Activated CD8-positive, alpha-beta memory T cell treated with anti-CD3 and anti-CD28 coated beads, Interleukin-2, amount 50 U/mL, for 1 hour (primary cell): ENCODE measurements around the gene MNX1.

Source experiments
- DNase-seq: peaks from one replicate; pipeline ENCODE4 v3.0.0-alpha.2; 2020; ENCODE audit errors: extremely low read depth

MNX1 gene

DNA sequence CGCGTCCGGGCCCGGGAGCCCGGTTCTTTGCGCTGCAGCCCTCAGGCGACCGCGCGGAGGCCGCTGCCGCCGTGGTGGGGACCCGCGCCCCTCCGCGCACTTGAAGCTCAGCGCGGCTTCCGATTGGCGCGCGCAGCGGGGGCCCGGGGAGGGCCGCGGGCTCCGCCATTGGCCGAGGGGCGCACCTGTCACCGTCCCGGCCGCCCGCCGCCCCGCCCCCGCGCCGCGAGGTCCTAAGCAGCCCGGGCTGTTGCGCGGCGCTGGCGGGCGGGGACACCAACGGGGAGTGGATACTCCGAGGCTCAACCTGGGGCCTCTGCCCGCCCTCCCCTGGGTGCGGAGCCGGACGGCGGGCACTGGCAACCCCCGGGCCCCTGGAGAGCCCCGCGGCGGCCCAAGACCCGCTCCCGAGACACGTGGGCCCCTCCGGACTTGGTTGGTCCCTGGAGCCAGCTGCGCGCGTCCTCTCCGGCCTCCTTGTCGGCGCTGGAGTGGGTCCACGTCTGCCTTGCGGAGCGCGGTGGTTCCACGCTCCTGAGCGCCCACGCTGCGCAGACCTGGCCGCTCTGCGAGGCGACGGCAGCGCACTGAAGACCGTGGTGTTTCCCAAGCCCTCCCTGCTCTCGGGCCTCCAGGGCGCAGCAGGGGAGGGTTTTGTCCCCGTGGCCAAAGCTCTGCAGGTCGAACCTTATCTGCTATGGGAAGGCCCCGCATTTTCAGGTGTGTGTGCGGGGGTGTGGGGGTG lies at the start of gene MNX1:
Gene MNX1 (minus strand): TSS at position 76 of the 745 bp plus-strand sequence. CDS start 313 bp downstream, outside the sequence.
- no peak for DNase-seq

DNA sequence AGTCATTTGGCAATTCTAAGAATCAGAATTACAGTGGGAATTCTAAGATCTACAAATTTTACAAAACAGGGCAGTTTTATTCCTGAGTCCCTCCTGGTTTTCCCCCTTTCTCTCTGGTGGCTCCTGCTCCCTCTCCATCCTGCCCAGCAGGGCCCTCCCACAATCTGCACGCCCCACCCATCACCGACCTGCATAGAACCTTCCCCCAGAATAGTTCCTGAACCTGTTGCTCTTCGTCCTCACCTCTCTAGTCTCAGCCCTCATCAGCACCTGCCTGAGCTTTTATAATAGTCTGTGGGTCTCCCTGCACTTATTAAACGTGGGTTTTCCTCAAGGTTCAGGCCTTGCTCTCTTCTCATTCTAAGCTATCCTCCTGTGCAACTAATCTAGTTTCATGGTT lies 49.1 kb upstream of the MNX1 start:
- DNase-seq: no peak

DNA sequence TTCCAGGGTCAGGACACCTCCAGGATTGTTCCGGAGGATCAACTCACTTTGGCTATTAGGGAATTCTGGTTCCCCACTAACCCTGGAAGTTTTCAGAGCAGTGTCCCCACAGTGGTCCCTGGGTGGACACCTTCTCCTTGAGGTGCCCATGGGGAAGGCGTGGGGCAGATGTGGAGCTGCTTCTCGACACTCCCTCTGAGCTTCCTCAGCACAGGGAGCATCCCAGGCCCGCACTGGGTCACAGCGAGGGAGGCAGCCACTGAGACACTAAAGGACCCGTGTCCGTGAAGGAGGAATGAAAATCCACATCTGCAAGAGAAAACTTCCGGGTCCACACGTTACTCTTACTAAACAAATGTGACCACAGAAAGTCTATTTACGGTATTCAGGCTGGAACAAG lies 48.2 kb upstream of the MNX1 start:
- DNase-seq: no peak

DNA sequence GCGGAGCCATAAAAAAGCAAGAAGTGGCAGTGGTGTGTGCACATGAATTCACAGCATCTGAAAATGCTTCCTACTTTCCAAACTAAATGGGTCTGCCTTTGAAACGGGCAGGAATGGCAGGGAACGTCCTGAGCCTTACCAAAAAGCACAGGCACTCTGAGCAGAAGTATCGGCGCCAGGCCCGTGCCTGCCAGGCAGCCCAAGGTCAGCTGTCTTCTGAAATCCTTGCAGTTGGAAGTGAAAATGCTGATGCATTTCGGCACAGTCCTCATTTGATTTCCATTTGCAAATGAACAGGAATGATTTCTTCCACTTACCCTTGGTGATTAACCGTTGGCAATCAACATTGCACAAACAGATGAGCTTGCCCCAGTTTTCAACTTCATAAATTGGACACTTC lies 47.6 kb upstream of the MNX1 start:
- no peak for DNase-seq

DNA sequence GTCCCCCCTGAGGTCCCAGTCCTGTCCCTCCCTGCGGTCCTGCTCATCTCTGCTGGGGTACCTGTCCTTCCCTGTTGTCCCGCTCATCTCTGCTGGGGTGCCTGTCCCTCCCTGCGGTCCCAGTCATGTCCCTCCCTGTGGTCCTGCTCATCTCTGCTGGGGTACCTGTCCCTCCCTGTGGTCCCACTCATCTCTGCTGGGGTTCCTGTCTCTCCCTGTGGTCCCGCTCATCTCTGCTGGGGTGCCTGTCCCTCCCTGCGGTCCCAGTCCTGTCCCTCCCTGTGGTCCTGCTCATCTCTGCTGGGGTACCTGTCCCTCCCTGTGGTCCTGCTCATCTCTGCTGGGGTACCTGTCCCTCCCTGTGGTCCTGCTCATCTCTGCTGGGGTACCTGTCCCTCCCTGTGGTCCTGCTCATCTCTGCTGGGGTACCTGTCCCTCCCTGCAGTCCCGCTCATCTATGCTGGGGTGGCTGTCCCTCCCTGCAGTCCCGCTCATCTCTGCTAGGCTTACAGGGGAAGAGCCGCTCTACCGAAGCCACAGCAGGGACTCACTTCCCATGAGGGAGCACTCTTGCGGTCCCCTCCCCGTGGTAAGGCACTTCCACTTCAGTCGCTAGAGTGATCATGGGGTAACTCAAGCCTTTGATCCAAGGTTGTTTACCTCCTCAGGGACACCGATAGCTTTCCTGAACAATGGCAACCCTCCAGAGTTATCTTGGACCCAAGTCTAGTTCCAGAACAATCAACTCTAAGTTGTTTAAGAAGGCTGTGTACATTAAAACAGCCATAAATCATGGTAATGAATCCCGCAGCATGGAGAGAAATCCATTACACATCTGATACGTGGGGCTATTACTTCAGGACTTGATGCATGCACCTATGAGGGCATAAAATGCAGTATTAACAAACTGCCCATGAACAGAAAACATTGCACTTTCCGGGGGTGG lies 46.8 kb upstream of the MNX1 start:
- no peak for DNase-seq

DNA sequence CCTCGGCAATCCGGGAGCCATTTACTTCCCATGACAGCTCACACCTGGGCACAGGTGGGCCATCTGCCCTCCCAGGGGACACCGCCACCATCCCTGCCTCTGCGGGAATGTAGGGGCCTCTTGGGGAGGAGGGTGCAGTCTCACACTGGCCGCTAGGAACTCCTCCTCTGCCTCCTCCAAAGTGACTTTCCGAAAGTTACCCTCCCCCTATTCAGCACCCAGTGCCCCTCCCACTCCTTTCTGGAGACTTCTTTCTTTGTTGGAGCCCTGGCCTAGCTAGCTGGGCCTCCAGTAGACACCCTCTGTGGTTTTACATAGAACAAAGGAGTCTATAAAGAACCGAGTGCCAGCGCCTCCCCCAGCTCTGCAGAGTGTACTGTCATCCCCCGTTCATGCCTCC lies 45.8 kb upstream of the MNX1 start:
- no peak for DNase-seq

DNA sequence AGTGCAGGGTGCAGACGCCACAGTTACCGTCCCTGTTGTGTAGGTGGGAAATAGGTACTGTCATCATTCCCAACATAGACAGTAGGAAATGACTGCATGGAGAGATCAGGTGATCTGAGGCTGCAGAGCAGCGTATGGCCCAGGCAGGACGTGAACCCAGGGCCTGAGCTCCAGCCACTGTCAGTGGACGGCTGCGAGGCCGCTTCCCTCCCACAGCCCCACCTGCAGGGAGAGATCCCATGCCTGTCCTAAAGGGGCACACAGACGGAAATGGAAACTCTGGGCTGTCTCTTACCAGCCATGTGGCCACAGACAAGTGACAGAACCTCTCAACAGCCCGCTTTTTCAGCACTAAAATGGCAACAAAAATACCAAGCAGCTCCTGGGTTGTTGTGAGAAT lies 44.5 kb upstream of the MNX1 start:
- DNase-seq: no peak

DNA sequence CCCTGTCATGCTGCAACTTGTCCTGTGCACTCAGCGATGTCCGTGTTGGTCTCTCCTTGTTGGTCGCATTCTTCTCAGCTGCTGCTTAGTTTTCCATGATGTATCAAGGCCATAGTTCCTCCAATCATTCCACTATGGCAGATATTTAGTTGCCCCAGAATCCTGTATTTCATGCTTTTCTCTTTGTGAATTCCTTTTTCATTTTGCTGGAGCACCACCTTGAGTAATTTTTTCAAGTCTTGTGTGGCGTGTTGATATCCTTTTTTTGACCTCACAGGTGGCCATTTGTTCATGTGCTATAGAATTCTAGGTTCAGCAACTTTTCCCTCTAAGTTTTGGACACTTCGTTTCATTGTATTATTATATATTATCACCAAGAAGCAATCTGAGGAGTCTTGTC lies 42.7 kb upstream of the MNX1 start:
- DNase-seq: no peak

DNA sequence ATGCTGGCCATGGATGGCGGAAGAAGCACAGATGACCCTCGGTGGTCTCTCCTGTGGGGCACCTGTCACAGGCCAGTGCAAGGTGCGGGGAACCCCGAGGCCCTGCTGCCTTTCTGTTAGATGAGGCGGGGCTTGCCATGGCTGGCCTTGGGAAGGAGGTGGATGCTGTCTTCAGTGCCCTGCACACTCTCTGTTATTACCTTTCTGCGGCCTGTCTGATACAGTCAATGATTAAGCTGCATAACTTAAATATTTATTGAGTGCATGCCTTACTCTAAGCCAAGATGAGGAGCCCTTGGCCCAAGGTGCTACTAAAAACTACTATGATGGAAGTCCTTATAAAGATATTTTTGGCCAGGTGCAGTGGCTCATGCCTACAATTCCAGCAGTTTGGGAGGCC lies 36.7 kb upstream of the MNX1 start:
- no peak for DNase-seq

DNA sequence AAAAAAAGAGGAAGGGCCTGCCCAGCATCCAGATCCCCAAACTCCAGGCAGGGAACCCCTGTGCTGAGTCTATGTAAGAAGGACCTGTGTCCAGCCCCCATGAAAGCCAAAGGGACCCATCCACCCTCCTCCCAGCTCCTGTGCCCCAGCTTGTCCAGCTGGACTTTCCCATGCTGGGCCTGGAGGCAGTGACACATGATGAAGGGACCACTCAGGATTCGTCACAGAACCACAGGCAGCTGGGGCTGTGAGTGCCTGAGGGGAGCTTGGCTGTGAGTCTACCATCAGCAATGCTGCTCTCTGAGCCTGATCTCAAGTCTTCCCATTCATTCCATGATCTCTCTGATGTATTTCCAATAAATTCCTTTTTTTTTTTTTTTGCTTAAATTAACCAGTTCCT lies 36.2 kb upstream of the MNX1 start:
- no peak for DNase-seq

DNA sequence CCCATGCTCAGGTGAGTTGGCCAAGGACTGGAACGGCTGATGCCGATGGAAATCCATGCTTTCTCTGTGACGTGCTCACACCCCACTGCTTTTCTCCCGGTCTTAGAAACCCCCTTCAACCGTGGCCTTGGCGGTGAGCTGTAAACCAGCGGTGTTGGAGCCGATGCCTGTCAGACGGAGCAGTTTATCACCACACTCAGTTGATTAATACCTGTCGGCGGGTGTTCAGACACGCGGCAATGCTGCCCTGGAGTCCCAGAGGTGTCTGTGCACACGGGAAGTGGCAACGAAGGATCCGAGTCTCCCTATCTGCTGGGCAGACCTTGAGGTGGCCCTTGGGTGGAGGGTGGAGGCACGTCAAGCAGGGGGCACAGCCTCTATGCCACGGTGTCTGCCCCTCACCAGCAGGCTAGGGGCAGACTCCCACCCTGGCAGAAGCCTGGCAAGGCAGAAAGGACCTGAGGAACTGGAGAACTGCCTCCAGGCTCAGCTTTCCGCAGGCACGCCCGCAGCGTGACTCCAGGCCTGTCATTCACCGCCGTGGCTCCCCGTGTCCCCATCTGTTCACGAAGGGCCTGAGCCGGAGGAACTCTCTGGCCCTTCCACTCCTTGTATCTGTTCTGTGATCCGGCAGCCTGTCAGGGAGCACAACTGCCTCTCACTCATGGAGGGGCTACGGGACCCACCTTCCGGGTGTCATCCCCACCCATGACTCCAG lies 34.6 kb upstream of the MNX1 start:
- DNase-seq: no peak

DNA sequence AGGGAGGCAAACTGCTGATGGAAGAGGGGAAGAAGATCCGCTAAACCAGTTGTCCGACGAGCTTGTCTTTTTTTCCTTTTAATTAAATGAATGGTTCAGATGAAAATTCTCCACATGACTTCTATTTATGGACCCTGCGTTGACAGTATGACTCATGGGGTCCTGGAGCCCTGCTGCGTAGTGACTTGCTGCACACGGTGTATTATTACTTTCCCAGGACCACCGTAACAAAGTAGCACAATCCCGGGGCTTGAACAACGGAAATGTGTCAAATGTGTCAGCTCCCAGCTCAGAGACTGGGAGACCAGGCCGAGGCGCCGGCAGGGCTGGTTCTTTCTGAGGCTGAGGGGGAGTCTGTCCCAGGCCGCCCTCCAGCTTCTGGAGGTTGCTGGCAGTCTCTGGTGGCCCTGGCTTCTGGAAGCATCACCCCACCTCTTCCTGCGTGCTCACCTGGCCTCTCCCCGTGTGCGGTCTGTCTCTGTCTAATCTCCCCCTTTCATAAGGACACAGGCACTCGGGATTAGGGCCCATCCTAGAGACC lies 33.8 kb upstream of the MNX1 start:
- no peak for DNase-seq

DNA sequence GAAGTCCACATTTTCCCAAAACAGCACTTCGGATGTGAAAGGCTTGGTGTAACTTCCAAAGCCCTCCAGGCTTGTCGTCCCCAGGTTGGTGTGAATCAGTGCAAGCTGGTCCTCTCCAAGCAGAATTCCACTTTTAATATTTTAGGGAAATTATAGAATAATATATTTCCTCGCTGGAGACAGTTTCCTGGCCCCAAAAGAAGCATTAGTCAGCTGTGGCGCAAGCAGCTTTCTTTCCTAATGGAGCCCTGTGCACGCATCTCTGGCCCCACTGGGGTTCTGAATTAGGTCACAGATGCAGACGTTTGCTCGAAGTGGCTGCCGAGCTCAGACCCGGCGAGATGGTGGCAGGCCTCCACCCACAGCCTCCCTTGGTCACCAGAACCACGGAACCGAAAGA lies 33.3 kb upstream of the MNX1 start:
- no peak for DNase-seq

DNA sequence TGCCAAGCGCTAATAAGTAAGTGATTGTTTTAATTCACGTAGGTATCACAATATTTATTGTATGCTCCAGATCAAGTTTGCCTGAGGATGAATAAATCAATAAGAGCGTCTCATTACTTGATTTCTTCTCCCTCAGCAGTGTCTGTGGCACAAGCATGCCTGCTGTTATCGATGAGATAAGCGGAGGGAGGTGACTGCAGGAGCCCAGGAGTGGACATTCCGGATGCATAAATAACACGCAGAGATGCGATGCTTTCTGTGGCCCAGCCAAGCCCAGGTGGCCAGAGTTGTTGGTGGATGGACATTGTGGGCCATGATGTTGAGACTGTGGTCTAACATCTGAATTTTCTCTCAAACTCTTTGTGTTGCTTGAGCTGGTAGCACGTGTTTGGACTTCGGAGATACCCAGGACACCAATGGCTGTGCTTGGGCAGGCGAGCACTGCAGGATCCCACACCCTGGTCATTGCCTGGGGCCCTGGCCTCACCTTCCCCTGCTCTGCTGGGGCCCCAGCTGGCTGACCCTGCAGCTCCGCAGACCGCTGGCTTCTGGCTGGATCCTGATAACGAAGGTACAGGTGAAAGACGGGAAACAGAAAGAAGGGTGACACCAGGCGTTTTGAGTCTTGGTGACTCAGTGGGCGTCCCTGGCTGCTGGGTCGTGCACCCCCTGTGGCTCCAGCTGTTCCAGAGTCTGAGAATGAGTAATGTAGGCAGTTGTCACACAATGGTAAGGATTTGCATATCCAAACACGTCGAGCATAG lies 31.2 kb upstream of the MNX1 start:
- DNase-seq: no peak

DNA sequence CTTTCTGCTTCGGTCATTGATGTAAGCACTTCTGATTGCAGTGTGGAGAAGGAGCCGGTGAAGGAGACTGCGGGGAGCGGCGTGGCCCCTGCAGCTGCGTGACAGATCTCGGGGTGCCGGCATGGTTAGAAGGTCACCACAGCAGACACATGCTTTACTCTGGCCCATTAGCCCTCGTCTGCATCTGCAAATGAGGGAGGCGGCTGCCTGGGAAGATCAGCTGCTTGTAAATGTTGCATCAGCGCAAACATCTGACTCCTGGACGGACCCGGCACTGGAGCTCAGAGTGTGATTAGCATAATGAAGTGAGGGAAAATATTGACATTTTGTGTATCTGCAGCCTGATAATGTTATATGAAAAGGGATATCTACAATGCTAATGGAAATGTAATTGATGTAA lies 30.5 kb upstream of the MNX1 start:
- DNase-seq: no peak

DNA sequence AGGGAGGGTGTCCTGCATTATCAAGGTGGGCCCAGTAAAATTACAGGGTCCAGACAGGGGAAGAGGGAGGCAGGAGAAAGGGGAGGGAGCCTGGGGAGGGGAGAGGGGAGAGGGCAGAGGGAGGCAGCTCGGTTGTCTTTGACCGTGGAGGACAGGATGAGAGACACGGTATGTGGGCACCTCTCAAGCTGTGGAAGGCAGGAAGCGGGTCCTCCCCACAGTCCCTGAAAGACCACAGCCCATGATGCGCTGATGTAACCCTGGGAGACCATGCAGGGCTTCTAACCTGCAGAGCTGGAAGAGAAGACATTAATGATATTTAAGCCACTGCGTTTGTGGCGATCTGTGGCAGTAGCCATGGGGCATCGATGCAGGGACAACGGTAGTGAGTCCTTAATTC lies 27.2 kb upstream of the MNX1 start:
- no peak for DNase-seq

DNA sequence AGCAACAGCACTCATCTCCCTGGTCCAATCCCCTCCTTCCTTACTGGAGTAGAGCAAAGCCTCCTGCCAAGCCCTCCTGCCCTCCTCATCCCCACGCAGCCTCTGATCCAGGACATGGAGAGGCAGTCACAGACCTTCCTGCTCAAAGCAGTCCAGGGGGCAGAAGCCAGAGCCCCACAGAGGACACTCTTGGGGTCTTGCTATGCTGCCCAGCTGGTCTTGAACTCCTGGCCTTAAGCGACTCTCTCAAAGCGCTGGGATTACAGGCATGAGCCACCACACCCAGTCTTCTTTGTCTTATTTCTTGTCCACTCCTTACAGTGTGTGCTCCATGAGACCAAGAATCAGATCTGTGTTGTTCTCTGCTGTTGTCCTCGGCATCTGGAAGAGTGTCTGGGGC lies 26.6 kb upstream of the MNX1 start:
- no peak for DNase-seq

DNA sequence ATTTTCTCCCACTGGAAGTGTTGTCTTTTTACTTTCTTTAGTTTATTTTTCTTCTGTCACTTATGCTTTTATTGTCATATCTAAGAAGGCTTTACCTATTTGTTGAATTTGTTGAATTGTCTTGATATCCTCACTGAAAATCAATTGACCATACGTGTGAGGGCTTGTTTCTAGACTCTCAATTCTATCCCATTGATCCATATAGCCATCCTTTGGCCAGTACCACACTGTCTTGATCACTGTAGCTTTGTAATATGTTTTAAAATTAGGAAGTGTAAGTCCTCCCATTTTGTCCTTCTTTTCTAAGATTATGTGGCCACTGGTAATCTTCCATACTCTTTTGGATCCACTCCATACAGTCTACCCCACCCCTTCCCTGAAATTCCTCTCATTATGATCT lies 25.5 kb upstream of the MNX1 start:
- DNase-seq: no peak

DNA sequence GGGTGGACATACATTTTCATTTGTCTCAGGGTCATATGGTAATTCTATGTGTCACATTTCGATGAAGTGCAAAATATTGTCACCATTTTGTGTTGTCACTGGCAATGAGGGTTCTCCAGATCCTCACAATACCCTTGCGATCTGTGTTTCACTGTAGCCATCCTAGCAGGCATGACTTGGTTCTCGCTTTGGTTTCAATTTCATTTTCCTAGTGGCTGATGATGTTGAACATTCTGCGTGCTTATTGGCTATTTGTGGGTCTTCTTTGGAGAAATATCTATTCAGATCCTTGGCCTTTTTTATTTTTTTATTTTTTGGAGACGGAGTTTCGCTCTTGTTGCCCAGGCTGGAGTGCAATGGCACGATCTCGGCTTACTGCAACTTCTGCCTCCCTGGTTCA lies 24.8 kb upstream of the MNX1 start:
- no peak for DNase-seq

DNA sequence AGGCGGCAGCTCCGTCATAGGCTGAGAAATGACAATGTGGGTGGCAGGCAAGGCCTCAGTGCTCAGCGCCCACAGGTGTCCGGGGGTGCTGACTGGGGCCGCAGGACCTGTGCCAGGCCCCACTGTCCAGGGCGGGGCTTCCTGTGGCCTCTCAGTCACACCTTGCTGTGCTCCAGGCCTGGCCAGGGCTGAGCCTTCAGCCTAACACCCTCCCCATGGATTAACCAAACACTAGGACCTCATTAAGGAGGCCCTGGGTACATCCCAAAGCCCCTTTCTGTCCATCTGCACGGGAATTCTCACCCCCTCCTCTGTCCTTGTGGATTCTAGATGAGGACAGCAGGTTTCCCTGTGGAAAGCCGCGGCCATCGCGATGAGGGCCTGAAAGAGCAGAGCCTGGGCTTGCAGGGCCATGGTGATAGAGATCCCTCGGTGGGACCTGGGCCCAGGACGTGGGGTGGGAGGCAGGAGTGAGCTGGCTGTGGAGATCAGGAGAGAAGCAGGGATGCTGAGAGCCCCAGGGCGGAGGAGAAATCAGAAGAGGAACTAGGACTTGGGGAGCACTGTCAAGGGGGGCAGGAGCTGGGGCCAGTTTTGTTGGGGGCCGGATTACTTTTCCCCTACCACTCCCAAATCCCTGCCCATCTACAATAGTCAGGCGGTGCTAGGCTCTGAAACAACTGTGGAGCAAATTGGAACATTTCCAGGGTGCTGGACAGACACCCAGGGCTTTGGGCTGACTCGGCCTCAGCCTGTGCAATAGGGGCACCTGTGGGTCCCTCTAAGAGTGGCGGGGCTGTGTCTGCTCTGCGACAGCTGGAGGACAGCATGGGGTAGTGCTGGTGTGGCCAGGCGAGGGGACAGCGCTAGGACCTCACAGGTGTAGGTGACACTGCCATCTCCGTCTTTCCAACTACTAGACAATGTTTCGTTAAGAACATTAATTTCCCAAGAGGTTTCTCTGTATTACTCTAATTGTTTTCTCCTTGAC lies 23.3 kb upstream of the MNX1 start:
- no peak for DNase-seq
